ENCODE measurements around the gene CAMTA2.

DNA sequence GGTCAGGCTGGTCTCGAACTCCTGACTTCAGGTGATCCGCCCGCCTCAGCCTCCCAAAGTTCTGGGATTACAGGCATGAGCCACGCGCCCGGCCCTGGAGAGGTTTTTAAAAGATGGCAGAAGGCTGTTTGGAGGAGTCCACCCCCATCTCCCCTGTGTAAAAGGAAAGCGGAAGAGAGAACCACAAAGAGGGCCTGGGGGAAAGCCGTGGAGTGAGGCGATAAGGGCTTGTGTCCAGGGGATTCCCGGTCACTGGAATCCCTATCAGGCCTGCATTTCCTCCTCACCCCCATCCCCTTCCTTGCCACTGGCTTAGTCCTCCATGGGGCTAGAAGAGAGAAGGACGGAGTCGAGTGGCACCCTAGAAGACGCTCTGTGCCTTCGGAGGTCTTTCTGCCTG, 55.5 kb downstream of the CAMTA2 start, which contains the start of gene GP1BA:
- no peak for TF ChIP-seq GATA2 (IDR thresholded peaks at IDR 0.05; ENCODE audit: low read depth, low read length)
- no peak for TF ChIP-seq GATA3 (IDR thresholded peaks at IDR 0.05; ENCODE audit: low read depth, low read length)

Measured in SH-SY5Y (cell line).